GM12878 (cell line): ENCODE measurements around the gene TIMP4. TPM values are rescaled to one million over a fixed set of nuclear protein-coding genes. Genes with fewer than 3 reads are reported as not detected.
A peak's percentile ranks its signal among the peaks of the same experiment; 100 is the strongest.

ENCODE experiments used
- ATAC-seq: fragments of 200-7000 bp; cut with Tn5 transposase; 3 replicates; pipeline ENCODE4 v1.9.1; 2020; ENCODE audit warnings: mild to moderate bottlenecking, moderate library complexity
- BruUV-seq: library from RNA; stranded (reverse); fragments of 400-500 nt; replicated peaks from 2 replicates; lab custom pipeline; 2021; lab: Mats Ljungman, UMichigan
- CTCF ChIA-PET: fragments of 300-600 bp; sonication (Branson Sonifier 250); formaldehyde crosslinking; extraction: SDS; loops from one replicate; lab custom pipeline; 2021; ENCODE audit warnings: inconsistent platforms; lab: Yijun Ruan, JAX
- POLR2A ChIA-PET: fragments of 350-600 bp; formaldehyde crosslinking; extraction: SDS; loops from one replicate; lab custom pipeline; 2021; ENCODE audit warnings: inconsistent platforms; lab: Charles Lee
- RAD21 ChIA-PET: fragments of 300-600 bp; sonication (Branson Sonifier 250); formaldehyde crosslinking; loops from one replicate; lab custom pipeline; 2023; ENCODE audit warnings: antibody characterized with exemption; ENCODE audit not compliant: unreplicated experiment; lab: Charles Lee
- SMC1A ChIA-PET: fragments of 300-600 bp; sonication (Branson Sonifier 250); formaldehyde crosslinking; loops from one replicate; lab custom pipeline; 2023; ENCODE audit not compliant: unreplicated experiment, uncharacterized antibody; lab: Charles Lee
- DNase-seq: peaks from one replicate; pipeline ENCODE4 v3.0.0-alpha.2; 2011; ENCODE audit warnings: low read depth, low spot score
- FAIRE-seq: peaks from 3 replicates; lab custom pipeline; 2011; peaks lifted over from hg19 to GRCh38; lab: Jason Lieb, UNC
- H2AFZ ChIP-seq: 2 replicates; pipeline ENCODE4 v1.6.0; 2011; ENCODE audit warnings: low read depth, low read length, control low read depth; ENCODE audit not compliant: control insufficient read depth
- H3K27ac ChIP-seq: 2 replicates; pipeline ENCODE4 v1.5.1; 2011; ENCODE audit warnings: control low read depth; ENCODE audit not compliant: control insufficient read depth, insufficient read depth
- H3K27me3 ChIP-seq, 2 experiments: replicated peaks in 1 of 2; 2 replicates each; pipeline versions ENCODE4 v1.6.0 to v1.6.1; 2011; ENCODE audit warnings: low read length in 1 of 2; ENCODE audit not compliant: control insufficient read depth in 2 of 2, insufficient read depth in 2 of 2
- H3K36me3 ChIP-seq, 2 experiments: 2 replicates each; pipeline ENCODE4 v1.5.1; 2011; ENCODE audit warnings: low read length in 1 of 2; ENCODE audit not compliant: control insufficient read depth in 2 of 2, insufficient read depth in 2 of 2
- H3K4me1 ChIP-seq: 2 replicates; pipeline ENCODE4 v1.6.1; 2011; ENCODE audit warnings: mild to moderate bottlenecking, low read length, moderate library complexity, mixed read lengths; ENCODE audit not compliant: control insufficient read depth, insufficient read depth
- H3K4me2 ChIP-seq: 2 replicates; pipeline ENCODE4 v1.6.0; 2011; ENCODE audit warnings: control low read depth; ENCODE audit not compliant: control insufficient read depth, insufficient read depth
- H3K4me3 ChIP-seq: fragments of 200-600 bp; sonication (generic); 2 replicates; pipeline ENCODE4 v1.5.1; 2016
- H3K79me2 ChIP-seq: 2 replicates; pipeline ENCODE4 v1.6.0; 2011; ENCODE audit warnings: low read length; ENCODE audit not compliant: control insufficient read depth, insufficient read depth
- H3K9ac ChIP-seq: 2 replicates; pipeline ENCODE4 v1.8.0; 2011; ENCODE audit warnings: low read length, control low read depth, mixed read lengths; ENCODE audit not compliant: control insufficient read depth, insufficient read depth
- H3K9me3 ChIP-seq: replicated peaks from 3 replicates; pipeline ENCODE4 v1.5.1; 2011; ENCODE audit warnings: mild to moderate bottlenecking, low read length; ENCODE audit not compliant: control insufficient read depth, insufficient read depth
- H4K20me1 ChIP-seq: 2 replicates; pipeline ENCODE4 v1.6.0; 2011; ENCODE audit not compliant: control insufficient read depth, insufficient read depth
- CREB1 ChIP-seq: IDR thresholded peaks from 2 replicates; pipeline ENCODE4 v1.6.1; 2012; ENCODE audit warnings: low read depth, mild to moderate bottlenecking, inconsistent platforms
- CUX1 ChIP-seq: IDR thresholded peaks from 2 replicates; pipeline ENCODE4 v1.6.1; 2012; ENCODE audit warnings: improper control_type of control experiment, low read depth, low read length; ENCODE audit not compliant: insufficient replicate concordance
- MYC ChIP-seq: IDR thresholded peaks from 2 replicates; pipeline ENCODE4 v1.6.1; 2011; ENCODE audit warnings: mild to moderate bottlenecking, low read length, moderate library complexity, inconsistent platforms; ENCODE audit not compliant: insufficient read depth, insufficient replicate concordance, insufficient read length, severe bottlenecking
- PRDM15 ChIP-seq: fragments of 450-650 bp; formaldehyde crosslinking; IDR thresholded peaks from 2 replicates; pipeline ENCODE4 v1.4.0; 2020; ENCODE audit warnings: mild to moderate bottlenecking, moderate library complexity
- RUNX3 ChIP-seq: IDR thresholded peaks from 2 replicates; pipeline ENCODE4 v1.6.1; 2012; ENCODE audit warnings: low read length, inconsistent platforms
- SUPT20H ChIP-seq: IDR thresholded peaks from 2 replicates; pipeline ENCODE4 v1.6.1; 2011; ENCODE audit warnings: low read depth, mild to moderate bottlenecking, low read length, moderate library complexity, borderline replicate concordance; ENCODE audit not compliant: control insufficient read depth
- TCF7 ChIP-seq: IDR thresholded peaks from 2 replicates; pipeline ENCODE4 v1.6.1; 2014; ENCODE audit warnings: antibody characterized with exemption, borderline replicate concordance
- WGBS: methylation state at CpG from one replicate; pipeline ENCODE4 v1.1.6; 2016; ENCODE audit warnings: low lambda C conversion rate; ENCODE audit not compliant: insufficient replicate concordance, insufficient coverage; ENCODE audit errors: missing lambda C conversion rate; 5-methylcytosine and 5-hydroxymethylcytosine counted together
- in situ Hi-C: fragments of 300-500 bp; cut with MboI; formaldehyde crosslinking; loops from 9 replicates; pipeline ENCODE4 v1.14.3; 2018; ENCODE audit warnings: mixed read lengths
- intact Hi-C: fragments of 100-400 bp; cut with micrococcal nuclease; formaldehyde crosslinking; loops from one replicate; pipeline ENCODE4 v1.14.2; 2022; ENCODE audit not compliant: unreplicated experiment
- polyA plus RNA-seq, 11 experiments: library from polyadenylated mRNA; depleted of rRNA in 4 of 11; unstranded in 6 of 11; stranded (reverse) in 5 of 11; fragments of >200 nt; fragmentation: Nextera tagmentation in 4 of 11; fragmentation: Illumina TruSeq in 1 of 11; extraction: Ambion mirVana in 4 of 11; extraction: Trizol in 1 of 11; gene quantifications; 1 replicate in 1 of 11; 2 replicates in 10 of 11; pipeline versions ENCODE4 v1.2.1 to v1.2.3, GENCODE V29; 2011 to 2016; ENCODE audit warnings: inconsistent platforms in 2 of 11, missing spikeins in 2 of 11, low read depth in 1 of 11
- total RNA-seq, 4 experiments: library from RNA; depleted of rRNA in 3 of 4; stranded (reverse); fragments of >200 nt in 3 of 4; fragmentation: Illumina TruSeq in 1 of 4; extraction: Trizol in 1 of 4; gene quantifications; 2 replicates each; pipeline versions ENCODE4 v1.2.1 to v1.2.3, GENCODE V29; 2013 to 2021

The TIMP4 gene
- total and polyA plus RNA-seq, 10 of the 15 experiments (the other 5 are each of a cell fraction or from before 2014, with no cell fraction given), result 0.07 TPM; not detected in 9

GRCh38 chr3:12181806-12182205 lies 23.1 kb upstream of the TIMP4 start:
- Histone ChIP-seq H3K9ac (no peak overlapping the region), H3K27ac (no peak overlapping the region), H3K9me3 (no peaks in the 10 kb centered on the region), H3K4me1 (no peaks in the 10 kb centered on the region; the same call in 1 of the 2 replicates), H3K4me3 (no peak overlapping the region), H2AFZ (no peak overlapping the region), H3K79me2 (no peaks in the 10 kb centered on the region), H3K4me2 (no peak overlapping the region), H4K20me1 (no peaks in the 10 kb centered on the region), H3K27me3 (no peaks in the 10 kb centered on the region), H3K36me3 (no peaks in the 10 kb centered on the region)
- intact Hi-C loops (no loop called here), in situ Hi-C loops (no loop called here)
- peak; percentile 73 for TF ChIP-seq TCF7
- no peak for TF ChIP-seq CREB1
- TF ChIP-seq RUNX3, result peak; percentile 65
- ChIA-PET POLR2A (no interaction called here), SMC1A (interaction anchor here (1.6 to 11.5 kb wide), 3 partner anchors 11 to 46 kb away, joined by 3 to 83 read pairs (median 10); no protein-coding TSS in a partner anchor), CTCF (interaction anchor here (0.8 to 9.0 kb wide), 4 partner anchors 8 to 194 kb away, joined by 3 to 243 read pairs (median 6); no protein-coding TSS in a partner anchor), RAD21 (interaction anchor here (7.3 kb wide), 1 partner anchor 45 kb away, joined by 93 read pairs; no protein-coding TSS in a partner anchor)
- FAIRE-seq (no peak), ATAC-seq (no peak), DNase-seq (no peak)
- 47% methylated on average over 2 of the region's 2 CpGs for WGBS
- no TSS peak for BruUV-seq

- 82% methylated on average over 4 of the region's 4 CpGs for WGBS
- Histone ChIP-seq H3K9me3 (no peaks in the 10 kb centered on the region), H3K36me3 (no peaks in the 10 kb centered on the region), H3K79me2 (no peaks in the 10 kb centered on the region), H3K4me3 (no peak overlapping the region), H4K20me1 (no peaks in the 10 kb centered on the region), H3K27me3 (no peaks in the 10 kb centered on the region), H3K4me2 (no peak overlapping the region), H3K4me1 (no peaks in the 10 kb centered on the region; the same call in 1 of the 2 replicates), H3K9ac (no peak overlapping the region), H2AFZ (no peak overlapping the region), H3K27ac (no peak overlapping the region)
- POLR2A ChIA-PET, result no interaction called here
- CTCF ChIA-PET, result interaction anchor here (1.0 to 9.0 kb wide), 3 partner anchors 13 to 195 kb away, joined by 3 to 243 read pairs (median 10); no protein-coding TSS in a partner anchor
- in situ Hi-C loops (no loop called here), intact Hi-C loops (no loop called here)
- no peak for FAIRE-seq
- RAD21 ChIA-PET, result interaction anchor here (0.7 to 7.3 kb wide), 2 partner anchors 44 to 128 kb away, joined by 3 to 93 read pairs; no protein-coding TSS in a partner anchor
- no TSS peak for BruUV-seq
- no peak for DNase-seq
- SMC1A ChIA-PET, result interaction anchor here (1.4 to 11.5 kb wide), 5 partner anchors 11 to 299 kb away, joined by 3 to 83 read pairs (median 6); no protein-coding TSS in a partner anchor
- no peak for ATAC-seq
- TF ChIP-seq PRDM15 (CRISPR knock-in tag), result no peak
- no peak for TF ChIP-seq SUPT20H
- TF ChIP-seq MYC, result no peak
- TF ChIP-seq CUX1, result no peak
Observed at GRCh38 chr3:12181301-12181700, 22.6 kb upstream of the TIMP4 start.
